Measurements from ENCODE around the gene CHAT.

GRCh38 chr10:49654036-49654693 is 40.3 kb downstream of the CHAT start:
- TF ChIP-seq CTCF (conservative IDR thresholded peaks at IDR 0.05; ENCODE audit: low read length): no peak
- no peak for TF ChIP-seq EZH2phosphoT487 (IDR thresholded peaks at IDR 0.05; ENCODE audit: borderline replicate concordance, low read depth, low read length)

Data from OCI-LY7 (cell line).